ENCODE measurements around the gene PDLIM5.

PDLIM5 gene

GRCh38 chr4:94517492-94517891 lies 65.8 kb downstream of the PDLIM5 start:
- Histone ChIP-seq H3K36me3 (ENCODE audit: insufficient read depth, low read length) (no peaks in the 10 kb centered on the region), H3K4me1 (ENCODE audit: insufficient read depth, low read length, poor library complexity, severe bottlenecking) (peaks cover 23% of the 10 kb centered on the region), H3K4me2 (ENCODE audit: low read depth, low read length, poor library complexity, severe bottlenecking) (no peak overlapping the region), H3F3A (ENCODE audit: low read depth) (peaks cover 6% of the 10 kb centered on the region; the same call in 1 of the 2 replicates), H3K79me2 (ENCODE audit: insufficient read depth, low read length) (peaks cover 23% of the 10 kb centered on the region), H4K20me1 (ENCODE audit: insufficient read depth, low read length, poor library complexity, severe bottlenecking) (peaks cover 5% of the 10 kb centered on the region), H3K27me3 (ENCODE audit: insufficient read depth, low read length, poor library complexity, severe bottlenecking) (no peaks in the 10 kb centered on the region), H2AFZ (ENCODE audit: low read length) (no peak overlapping the region), H3K9me2 (replicated peaks; ENCODE audit: low read depth, low read length) (no peaks in the 10 kb centered on the region), H3K9ac (ENCODE audit: low read depth, low read length, poor library complexity, severe bottlenecking) (no peak overlapping the region), H3K9me3 (ENCODE audit: insufficient read depth, low read depth, low read length) (no peaks in the 10 kb centered on the region), H3K4me3 (ENCODE audit: low read length, poor library complexity, severe bottlenecking) (no peak overlapping the region)
- TF ChIP-seq EZH2phosphoT487 (IDR thresholded peaks at IDR 0.05; ENCODE audit: borderline replicate concordance) (no peak), CTCF (conservative IDR thresholded peaks at IDR 0.05; ENCODE audit: low read length) (no peak)

GRCh38 chr4:94519019-94519418 lies 67.3 kb downstream of the PDLIM5 start:
- Histone ChIP-seq H3K9ac (ENCODE audit: low read depth, low read length, poor library complexity, severe bottlenecking) (peak overlapping the region; percentile 59), H3K9me2 (replicated peaks; ENCODE audit: low read depth, low read length) (no peaks in the 10 kb centered on the region), H3K4me2 (ENCODE audit: low read depth, low read length, poor library complexity, severe bottlenecking) (peak overlapping the region; percentile 53), H3K4me1 (ENCODE audit: insufficient read depth, low read length, poor library complexity, severe bottlenecking) (peaks cover 23% of the 10 kb centered on the region), H3K4me3 (ENCODE audit: low read length, poor library complexity, severe bottlenecking) (no peak overlapping the region), H3K79me2 (ENCODE audit: insufficient read depth, low read length) (peaks cover 23% of the 10 kb centered on the region), H3K9me3 (ENCODE audit: insufficient read depth, low read depth, low read length) (no peaks in the 10 kb centered on the region), H4K20me1 (ENCODE audit: insufficient read depth, low read length, poor library complexity, severe bottlenecking) (peaks cover 5% of the 10 kb centered on the region), H3F3A (ENCODE audit: low read depth) (peaks cover 6% of the 10 kb centered on the region; the same call in 1 of the 2 replicates), H3K36me3 (ENCODE audit: insufficient read depth, low read length) (no peaks in the 10 kb centered on the region), H2AFZ (ENCODE audit: low read length) (no peak overlapping the region), H3K27me3 (ENCODE audit: insufficient read depth, low read length, poor library complexity, severe bottlenecking) (no peaks in the 10 kb centered on the region)
- TF ChIP-seq EZH2phosphoT487 (IDR thresholded peaks at IDR 0.05; ENCODE audit: borderline replicate concordance), result no peak
- no peak for TF ChIP-seq CTCF (conservative IDR thresholded peaks at IDR 0.05; ENCODE audit: low read length)

GRCh38 chr4:94519925-94520789 lies 68.4 kb downstream of the PDLIM5 start:
- peaks cover 5% of the 10 kb centered on the region for H4K20me1 ChIP-seq (ENCODE audit: insufficient read depth, low read length, poor library complexity, severe bottlenecking)
- H3K4me2 ChIP-seq (ENCODE audit: low read depth, low read length, poor library complexity, severe bottlenecking), result peak overlapping the region; percentile 53
- peak overlapping the region; percentile 43 for H3K4me3 ChIP-seq (ENCODE audit: low read length, poor library complexity, severe bottlenecking)
- no peaks in the 10 kb centered on the region for H3K36me3 ChIP-seq (ENCODE audit: insufficient read depth, low read length)
- H3K27me3 ChIP-seq (ENCODE audit: insufficient read depth, low read length, poor library complexity, severe bottlenecking), result no peaks in the 10 kb centered on the region
- peaks cover 23% of the 10 kb centered on the region for H3K79me2 ChIP-seq (ENCODE audit: insufficient read depth, low read length)
- 0 out of 2 replicates have a peak overlapping the region, but pooled peaks have one; percentile 3 for H2AFZ ChIP-seq (ENCODE audit: low read length)
- H3F3A ChIP-seq (ENCODE audit: low read depth), result peaks cover 6% of the 10 kb centered on the region; the same call in 1 of the 2 replicates
- no peaks in the 10 kb centered on the region for H3K9me2 ChIP-seq (replicated peaks; ENCODE audit: low read depth, low read length)
- no peaks in the 10 kb centered on the region for H3K9me3 ChIP-seq (ENCODE audit: insufficient read depth, low read depth, low read length)
- peaks cover 23% of the 10 kb centered on the region for H3K4me1 ChIP-seq (ENCODE audit: insufficient read depth, low read length, poor library complexity, severe bottlenecking)
- TF ChIP-seq CTCF (conservative IDR thresholded peaks at IDR 0.05; ENCODE audit: low read length) (no peak), EZH2phosphoT487 (IDR thresholded peaks at IDR 0.05; ENCODE audit: borderline replicate concordance) (peak; percentile 39; the same call in 1 of the 2 replicates)
- H3K9ac ChIP-seq (ENCODE audit: low read depth, low read length, poor library complexity, severe bottlenecking), result peak overlapping the region; percentile 59
